Brain microvascular endothelial cell (primary cell): Measurements from ENCODE around the gene RHBDL3.

Experiments used
- DNase-seq: peaks from one replicate; pipeline ENCODE4 v3.0.0-alpha.2; 2020
- H3K27ac ChIP-seq: fragments of 250-450 bp; sonication (Bioruptor Pico); 2 replicates; pipeline ENCODE4 v1.5.1; 2020; ENCODE audit warnings: mild to moderate bottlenecking, moderate library complexity
- H3K27me3 ChIP-seq: fragments of 250-450 bp; sonication (Bioruptor Pico); replicated peaks from 2 replicates; pipeline ENCODE4 v1.5.1; 2020; ENCODE audit warnings: mild to moderate bottlenecking
- H3K36me3 ChIP-seq: fragments of 250-450 bp; sonication (Bioruptor Pico); replicated peaks from 2 replicates; pipeline ENCODE4 v1.5.1; 2020; ENCODE audit warnings: mild to moderate bottlenecking
- H3K4me3 ChIP-seq: 2 replicates; pipeline ENCODE4 v1.5.1; 2011; ENCODE audit warnings: low read depth, mild to moderate bottlenecking, control low read depth, low read length, moderate library complexity
- in situ Hi-C: cut with HindIII; loops from 2 replicates; pipeline ENCODE4 v1.10.0; 2017; ENCODE audit warnings: low sequenced_read_pairs, low pct_ligation_motif_present
- TF ChIP-seq, protein P1 (sequence below): IDR thresholded peaks from 2 replicates; pipeline ENCODE4 v1.5.1; 2011; ENCODE audit warnings: low read depth, mild to moderate bottlenecking, moderate library complexity, low read length, control low read depth, inconsistent platforms; ENCODE audit errors: missing control alignments

The RHBDL3 gene, protein sequence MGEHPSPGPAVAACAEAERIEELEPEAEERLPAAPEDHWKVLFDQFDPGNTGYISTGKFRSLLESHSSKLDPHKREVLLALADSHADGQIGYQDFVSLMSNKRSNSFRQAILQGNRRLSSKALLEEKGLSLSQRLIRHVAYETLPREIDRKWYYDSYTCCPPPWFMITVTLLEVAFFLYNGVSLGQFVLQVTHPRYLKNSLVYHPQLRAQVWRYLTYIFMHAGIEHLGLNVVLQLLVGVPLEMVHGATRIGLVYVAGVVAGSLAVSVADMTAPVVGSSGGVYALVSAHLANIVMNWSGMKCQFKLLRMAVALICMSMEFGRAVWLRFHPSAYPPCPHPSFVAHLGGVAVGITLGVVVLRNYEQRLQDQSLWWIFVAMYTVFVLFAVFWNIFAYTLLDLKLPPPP

DNA sequence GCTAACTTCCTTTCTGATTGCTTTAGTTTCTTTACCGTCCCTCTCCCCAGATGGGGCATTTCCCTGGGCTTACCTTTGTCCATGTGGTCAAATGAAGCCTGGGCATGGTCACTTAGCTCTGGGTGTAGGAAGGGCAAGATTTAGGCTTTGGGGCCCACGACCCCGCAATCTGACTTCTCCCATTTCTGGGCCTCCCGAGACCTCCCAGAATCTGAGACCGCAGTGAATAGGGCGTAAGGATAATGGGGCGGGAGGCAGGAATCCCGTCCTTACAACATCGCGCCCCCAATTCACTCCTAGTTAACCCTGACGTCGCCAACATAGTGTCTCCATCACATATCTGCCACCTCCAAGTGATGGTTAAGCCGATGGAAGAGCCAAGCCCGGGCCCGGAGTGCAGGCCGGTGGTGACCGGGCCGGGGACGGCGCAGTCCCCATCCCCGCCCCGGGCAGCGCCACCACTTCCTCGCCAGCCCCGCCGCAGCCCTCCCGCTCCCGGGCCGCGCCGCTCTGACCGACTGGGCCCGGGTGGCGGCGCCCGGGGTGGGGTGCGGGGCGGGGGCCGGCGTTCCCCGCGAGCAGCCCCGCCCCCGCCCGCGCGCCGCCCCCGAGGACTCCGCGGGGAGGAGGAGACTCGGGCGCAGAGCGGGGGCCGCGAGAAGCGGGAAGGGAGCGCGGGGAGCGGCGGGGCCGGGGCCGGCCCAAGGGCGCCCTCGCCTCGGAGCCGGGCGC lies at the start of gene RHBDL3:
Gene RHBDL3 (plus strand): TSS at position 641 of the 732 bp plus-strand sequence. CDS start 358 bp downstream, outside the sequence.
- Histone ChIP-seq H3K36me3 (no peaks in the 10 kb centered on the region), H3K27ac (no peak within 1 kb of the TSS), H3K27me3 (peaks cover 43% of the 10 kb centered on the region), H3K4me3 (peak within 1 kb of the TSS; percentile 40)
- in situ Hi-C loops: no loop called here
- TF ChIP-seq, protein P1, sequence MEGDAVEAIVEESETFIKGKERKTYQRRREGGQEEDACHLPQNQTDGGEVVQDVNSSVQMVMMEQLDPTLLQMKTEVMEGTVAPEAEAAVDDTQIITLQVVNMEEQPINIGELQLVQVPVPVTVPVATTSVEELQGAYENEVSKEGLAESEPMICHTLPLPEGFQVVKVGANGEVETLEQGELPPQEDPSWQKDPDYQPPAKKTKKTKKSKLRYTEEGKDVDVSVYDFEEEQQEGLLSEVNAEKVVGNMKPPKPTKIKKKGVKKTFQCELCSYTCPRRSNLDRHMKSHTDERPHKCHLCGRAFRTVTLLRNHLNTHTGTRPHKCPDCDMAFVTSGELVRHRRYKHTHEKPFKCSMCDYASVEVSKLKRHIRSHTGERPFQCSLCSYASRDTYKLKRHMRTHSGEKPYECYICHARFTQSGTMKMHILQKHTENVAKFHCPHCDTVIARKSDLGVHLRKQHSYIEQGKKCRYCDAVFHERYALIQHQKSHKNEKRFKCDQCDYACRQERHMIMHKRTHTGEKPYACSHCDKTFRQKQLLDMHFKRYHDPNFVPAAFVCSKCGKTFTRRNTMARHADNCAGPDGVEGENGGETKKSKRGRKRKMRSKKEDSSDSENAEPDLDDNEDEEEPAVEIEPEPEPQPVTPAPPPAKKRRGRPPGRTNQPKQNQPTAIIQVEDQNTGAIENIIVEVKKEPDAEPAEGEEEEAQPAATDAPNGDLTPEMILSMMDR: no peak
- no peak for DNase-seq

DNA sequence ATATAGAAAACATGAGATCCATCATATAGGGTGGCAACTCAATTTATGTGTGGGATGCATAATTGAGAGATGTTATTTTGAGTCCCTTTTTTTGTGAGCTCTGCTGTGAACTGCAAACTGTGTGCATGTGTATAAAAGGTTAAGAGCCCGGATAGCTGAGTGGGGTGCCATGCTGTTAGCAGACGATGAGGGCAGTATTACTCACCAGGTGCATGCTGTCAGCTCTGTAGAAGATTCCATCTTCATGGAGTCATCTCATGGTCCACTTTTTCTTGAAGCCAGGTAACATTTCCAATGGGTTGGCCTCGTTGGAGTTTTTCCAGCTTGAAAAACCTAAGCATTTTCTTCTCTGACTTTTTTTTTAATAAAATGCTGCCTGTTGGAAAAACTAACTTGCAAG lies 43.0 kb upstream of the RHBDL3 start:
- H3K4me3 ChIP-seq: no peak overlapping the region
- DNase-seq: no peak
- H3K27me3 ChIP-seq: no peaks in the 10 kb centered on the region
- no peaks in the 10 kb centered on the region for H3K36me3 ChIP-seq
- in situ Hi-C loops: no loop called here
- no peak overlapping the region for H3K27ac ChIP-seq
- TF ChIP-seq, protein P1: no peak

DNA sequence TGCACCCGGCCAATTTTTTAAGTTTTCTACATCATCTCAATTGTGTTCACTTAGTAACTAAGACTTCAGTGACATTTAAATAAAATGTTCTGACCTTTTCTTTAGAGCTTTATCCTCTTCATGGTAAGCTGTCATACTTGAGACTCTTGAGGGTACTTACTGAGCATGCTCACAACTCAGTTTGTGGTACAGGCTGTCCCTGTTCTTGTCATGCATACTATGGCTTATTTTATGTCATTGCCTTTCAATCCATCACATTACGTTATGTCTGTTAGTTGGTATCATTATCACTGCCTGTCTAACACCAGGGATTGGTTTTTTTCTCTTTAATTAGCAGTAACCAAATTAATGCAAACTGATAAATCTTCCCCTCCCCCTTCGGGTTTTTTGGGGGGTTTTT lies 41.9 kb upstream of the RHBDL3 start:
- in situ Hi-C loops: no loop called here
- no peak for DNase-seq
- TF ChIP-seq, protein P1: no peak
- Histone ChIP-seq H3K27ac (no peak overlapping the region), H3K27me3 (no peaks in the 10 kb centered on the region), H3K36me3 (no peaks in the 10 kb centered on the region), H3K4me3 (no peak overlapping the region)

DNA sequence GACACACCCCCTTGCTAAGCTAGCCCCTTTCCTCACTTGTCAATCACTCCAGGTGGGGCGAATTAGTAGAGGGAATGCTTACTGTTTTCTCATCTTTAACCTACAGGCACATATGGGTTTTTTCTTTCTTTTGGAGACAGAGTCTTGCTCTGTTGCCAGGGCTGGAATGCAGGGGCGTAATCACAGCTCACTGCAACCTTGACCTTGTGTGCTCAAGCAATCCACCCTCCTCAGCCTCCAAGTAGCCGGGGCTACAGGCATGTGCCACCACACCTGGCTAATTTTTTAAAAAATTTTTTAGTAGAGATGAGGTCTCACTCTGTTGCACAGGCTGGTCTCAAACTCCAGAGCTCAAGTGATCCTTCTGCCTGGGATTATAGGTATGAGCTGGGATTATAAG lies 38.7 kb upstream of the RHBDL3 start:
- TF ChIP-seq, protein P1: no peak
- Histone ChIP-seq H3K27me3 (no peaks in the 10 kb centered on the region), H3K27ac (no peak overlapping the region), H3K36me3 (no peaks in the 10 kb centered on the region), H3K4me3 (no peak overlapping the region)
- DNase-seq: no peak
- in situ Hi-C loops: no loop called here

DNA sequence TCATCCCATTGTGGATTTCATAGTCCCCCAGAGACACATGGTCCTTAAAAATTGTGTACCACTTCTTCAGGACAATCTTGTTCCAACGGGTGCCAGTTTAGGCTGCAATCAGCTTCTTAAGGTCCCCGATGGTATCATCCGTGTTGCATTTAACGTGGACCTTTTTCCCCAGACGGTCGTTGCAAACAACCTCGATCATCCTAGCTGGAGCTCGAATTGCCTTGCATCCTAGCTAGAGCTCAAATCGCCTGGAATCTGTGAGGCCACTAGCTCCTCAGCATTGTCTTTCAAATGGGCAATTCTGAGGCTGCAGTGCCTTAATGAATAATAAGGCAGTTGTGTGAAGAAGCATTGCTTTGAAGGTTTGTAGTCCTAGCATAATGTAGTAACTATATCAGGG lies 37.7 kb upstream of the RHBDL3 start:
- in situ Hi-C loops: no loop called here
- Histone ChIP-seq H3K27me3 (no peaks in the 10 kb centered on the region), H3K27ac (no peak overlapping the region), H3K4me3 (no peak overlapping the region), H3K36me3 (no peaks in the 10 kb centered on the region)
- DNase-seq: no peak
- TF ChIP-seq, protein P1: no peak
